Glutamatergic neuron (in vitro differentiated cells): ENCODE measurements around the gene REC114. TPM values are rescaled to one million over a fixed set of nuclear protein-coding genes. Genes with fewer than 3 reads are reported as not detected.

Source experiments
- DNase-seq: peaks from one replicate; pipeline ENCODE4 v3.0.0; 2022
- H3K27ac Mint-ChIP-seq: one replicate; pipeline ENCODE4 v1.8.0; 2020; ENCODE audit warnings: mild to moderate bottlenecking, mixed read lengths, inconsistent platforms; ENCODE audit not compliant: unreplicated experiment
- H3K27me3 Mint-ChIP-seq: one replicate; pipeline ENCODE4 v1.8.0; 2020; ENCODE audit warnings: mild to moderate bottlenecking, moderate library complexity, mixed read lengths, inconsistent platforms; ENCODE audit not compliant: unreplicated experiment
- H3K36me3 Mint-ChIP-seq: one replicate; pipeline ENCODE4 v1.8.0; 2020; ENCODE audit warnings: mild to moderate bottlenecking, mixed read lengths, inconsistent platforms; ENCODE audit not compliant: unreplicated experiment
- H3K4me1 Mint-ChIP-seq: one replicate; pipeline ENCODE4 v1.8.0; 2020; ENCODE audit warnings: mild to moderate bottlenecking, low read depth, mixed read lengths, inconsistent platforms; ENCODE audit not compliant: unreplicated experiment
- H3K4me3 Mint-ChIP-seq: one replicate; pipeline ENCODE4 v1.8.0; 2020; ENCODE audit warnings: mild to moderate bottlenecking, mixed read lengths, inconsistent platforms; ENCODE audit not compliant: unreplicated experiment
- H3K9me3 Mint-ChIP-seq: one replicate; pipeline ENCODE4 v1.8.0; 2020; ENCODE audit warnings: mild to moderate bottlenecking, moderate library complexity, mixed read lengths, inconsistent platforms; ENCODE audit not compliant: unreplicated experiment
- total RNA-seq: library from RNA; stranded (reverse); fragmentation: NEBNext Ultra II Directional; extraction: Animal tissue kit (Norgen Biotek cat#: 25700); gene quantifications from one replicate; pipeline ENCODE4 v1.2.1, GENCODE V29; 2021; ENCODE audit not compliant: unreplicated experiment
- TF ChIP-seq, protein P1 (sequence below): fragments of 200-600 bp; sonication (generic); IDR thresholded peaks from one replicate; pipeline ENCODE4 v1.5.0; 2021; ENCODE audit not compliant: partially characterized antibody, unreplicated experiment

The REC114 gene
- total RNA-seq, 1 donor from 2014 or later, result not detected

DNA sequence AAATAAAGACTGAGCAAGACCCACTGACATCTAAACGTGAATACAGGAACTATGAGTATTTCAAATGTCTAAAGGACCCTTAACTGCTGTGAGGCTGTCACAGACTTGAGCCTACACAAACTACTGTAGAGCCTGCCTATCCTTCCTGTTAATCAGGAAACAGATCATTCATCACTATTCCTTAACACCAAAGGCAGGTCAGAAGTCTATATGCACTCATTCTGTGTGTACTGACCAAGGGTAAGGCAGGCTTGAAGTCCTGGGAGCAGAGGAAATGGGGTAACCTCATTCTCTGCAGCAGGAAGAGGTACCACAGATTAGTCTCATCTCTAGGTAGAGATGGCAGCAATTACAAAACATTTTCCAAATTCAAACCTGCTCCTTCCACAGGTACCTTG is 159.5 kb downstream of the REC114 start:
- peaks cover 27% of the 10 kb centered on the region for H3K4me1 Mint-ChIP-seq
- TF ChIP-seq, protein P1, sequence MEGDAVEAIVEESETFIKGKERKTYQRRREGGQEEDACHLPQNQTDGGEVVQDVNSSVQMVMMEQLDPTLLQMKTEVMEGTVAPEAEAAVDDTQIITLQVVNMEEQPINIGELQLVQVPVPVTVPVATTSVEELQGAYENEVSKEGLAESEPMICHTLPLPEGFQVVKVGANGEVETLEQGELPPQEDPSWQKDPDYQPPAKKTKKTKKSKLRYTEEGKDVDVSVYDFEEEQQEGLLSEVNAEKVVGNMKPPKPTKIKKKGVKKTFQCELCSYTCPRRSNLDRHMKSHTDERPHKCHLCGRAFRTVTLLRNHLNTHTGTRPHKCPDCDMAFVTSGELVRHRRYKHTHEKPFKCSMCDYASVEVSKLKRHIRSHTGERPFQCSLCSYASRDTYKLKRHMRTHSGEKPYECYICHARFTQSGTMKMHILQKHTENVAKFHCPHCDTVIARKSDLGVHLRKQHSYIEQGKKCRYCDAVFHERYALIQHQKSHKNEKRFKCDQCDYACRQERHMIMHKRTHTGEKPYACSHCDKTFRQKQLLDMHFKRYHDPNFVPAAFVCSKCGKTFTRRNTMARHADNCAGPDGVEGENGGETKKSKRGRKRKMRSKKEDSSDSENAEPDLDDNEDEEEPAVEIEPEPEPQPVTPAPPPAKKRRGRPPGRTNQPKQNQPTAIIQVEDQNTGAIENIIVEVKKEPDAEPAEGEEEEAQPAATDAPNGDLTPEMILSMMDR, result no peak
- no peak overlapping the region for H3K27ac Mint-ChIP-seq
- DNase-seq, result no peak
- no peaks in the 10 kb centered on the region for H3K27me3 Mint-ChIP-seq
- no peak overlapping the region for H3K4me3 Mint-ChIP-seq
- H3K36me3 Mint-ChIP-seq, result no peaks in the 10 kb centered on the region
- no peaks in the 10 kb centered on the region for H3K9me3 Mint-ChIP-seq

DNA sequence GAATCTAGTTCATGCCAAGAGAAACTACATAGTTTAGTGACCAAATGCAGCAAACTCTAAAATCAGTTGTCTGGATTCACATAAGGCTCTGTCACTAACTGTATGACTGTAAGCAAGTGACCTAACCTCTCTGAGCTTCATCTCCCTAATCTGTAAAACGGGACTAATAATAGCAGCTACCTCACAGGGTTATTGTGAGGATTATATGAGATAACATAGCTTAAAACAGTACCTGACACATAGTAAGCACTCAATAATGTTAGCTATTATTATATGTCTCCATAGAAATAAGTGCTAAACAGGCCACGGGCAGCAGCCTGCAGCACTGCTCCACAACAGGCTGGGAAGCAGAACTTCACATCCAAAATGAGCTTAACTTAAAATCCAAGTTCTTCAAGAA is 160.0 kb downstream of the REC114 start:
- H3K4me3 Mint-ChIP-seq, result no peak overlapping the region

DNA sequence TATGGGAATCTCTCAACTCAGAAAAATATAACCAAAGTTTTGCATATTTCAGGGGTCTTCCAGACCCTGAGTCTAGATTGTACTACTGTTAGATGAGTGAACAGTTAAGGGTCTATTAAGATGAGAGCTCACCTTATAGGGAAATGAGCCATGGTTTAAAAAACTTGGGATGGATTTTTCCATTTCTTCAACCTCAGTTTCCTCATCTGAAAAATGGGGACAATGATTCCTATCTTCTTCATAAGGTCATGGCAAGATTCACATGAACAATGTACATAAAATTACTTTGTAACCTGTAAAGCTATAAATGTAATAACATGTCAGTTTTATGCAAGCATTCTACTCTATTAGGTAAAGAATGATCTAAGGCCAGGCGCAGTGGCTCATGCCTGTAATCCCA is 161.5 kb downstream of the REC114 start:
- H3K27me3 Mint-ChIP-seq, result no peaks in the 10 kb centered on the region
- no peak overlapping the region for H3K4me3 Mint-ChIP-seq
- TF ChIP-seq, protein P1, result no peak
- DNase-seq, result no peak
- no peak overlapping the region for H3K27ac Mint-ChIP-seq
- peaks cover 18% of the 10 kb centered on the region for H3K4me1 Mint-ChIP-seq
- H3K9me3 Mint-ChIP-seq, result no peaks in the 10 kb centered on the region
- H3K36me3 Mint-ChIP-seq, result no peaks in the 10 kb centered on the region

More for the DNA sequence above, 160.0 kb downstream of the REC114 start:
- H3K27ac Mint-ChIP-seq, result no peak overlapping the region
- no peaks in the 10 kb centered on the region for H3K9me3 Mint-ChIP-seq
- H3K27me3 Mint-ChIP-seq, result no peaks in the 10 kb centered on the region
- H3K4me1 Mint-ChIP-seq, result peaks cover 23% of the 10 kb centered on the region
- TF ChIP-seq, protein P1, result no peak
- no peak for DNase-seq
- no peaks in the 10 kb centered on the region for H3K36me3 Mint-ChIP-seq

DNA sequence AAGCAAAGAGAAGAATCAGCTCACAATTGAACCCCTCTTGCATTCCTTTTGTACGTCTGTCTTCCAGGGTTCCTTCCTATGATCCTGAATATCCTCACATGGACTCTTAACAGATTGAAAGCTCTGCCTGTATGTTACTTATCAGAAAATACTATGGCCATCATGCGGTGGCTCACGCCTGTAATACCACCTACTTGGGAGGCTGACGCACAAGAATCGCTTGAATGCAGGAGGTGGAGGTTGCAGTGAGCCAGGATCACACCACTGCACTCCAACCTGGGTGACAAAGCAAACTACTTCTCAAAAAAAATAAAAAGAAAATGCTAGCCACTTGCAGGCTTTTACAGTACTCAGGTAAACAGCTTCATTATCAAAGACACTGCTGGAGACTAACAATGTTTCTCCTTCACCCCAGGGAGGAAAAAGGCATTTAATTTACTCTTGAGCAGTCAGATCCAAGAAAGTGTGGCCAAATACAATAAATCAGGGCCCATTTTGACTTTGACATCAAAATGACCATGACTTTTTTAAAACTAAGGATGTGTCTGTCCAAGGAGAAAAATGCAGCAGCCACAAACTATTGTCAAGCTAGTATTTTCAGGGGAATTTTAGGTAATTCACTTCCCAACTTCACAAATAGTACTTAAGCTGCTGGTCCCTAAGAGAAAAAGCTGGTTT is 162.9 kb downstream of the REC114 start:
- H3K27me3 Mint-ChIP-seq, result peaks cover 2% of the 10 kb centered on the region
- TF ChIP-seq, protein P1, result no peak
- no peaks in the 10 kb centered on the region for H3K36me3 Mint-ChIP-seq
- H3K4me1 Mint-ChIP-seq, result peaks cover 21% of the 10 kb centered on the region
- H3K4me3 Mint-ChIP-seq, result no peak overlapping the region
- no peak overlapping the region for H3K27ac Mint-ChIP-seq
- no peak for DNase-seq
- no peaks in the 10 kb centered on the region for H3K9me3 Mint-ChIP-seq

DNA sequence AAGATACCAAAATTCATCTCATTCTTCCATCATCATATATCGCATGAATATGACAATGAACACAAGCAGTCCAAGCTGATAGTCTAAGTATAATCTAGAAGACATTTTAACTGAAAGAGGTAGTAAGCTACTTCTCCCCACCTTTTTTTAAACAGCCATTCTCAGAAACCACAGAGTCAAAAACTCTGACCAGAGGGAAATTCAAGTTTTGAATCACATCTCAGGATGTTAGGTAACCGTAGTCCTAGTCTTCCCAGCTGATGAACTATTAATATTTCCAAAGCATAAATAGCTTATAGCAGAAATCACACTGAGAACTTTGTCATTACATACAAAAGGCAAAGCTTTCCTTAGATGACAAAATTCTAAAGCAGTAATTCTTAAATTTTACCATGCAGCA is 164.4 kb downstream of the REC114 start:
- H3K4me3 Mint-ChIP-seq, result no peak overlapping the region

More for the DNA sequence above, 164.4 kb downstream of the REC114 start:
- Mint-ChIP-seq H3K27me3 (peaks cover 2% of the 10 kb centered on the region), H3K27ac (no peak overlapping the region), H3K9me3 (no peaks in the 10 kb centered on the region), H3K36me3 (no peaks in the 10 kb centered on the region), H3K4me1 (peaks cover 25% of the 10 kb centered on the region)
- DNase-seq, result no peak
- TF ChIP-seq, protein P1, result no peak
